Stimulated activated effector memory CD8-positive, alpha-beta T cell treated with anti-CD3 and anti-CD28 coated beads, Interleukin-12 subunit alpha, Interleukin-12 subunit beta, amount 100 ng/mL, for 72 hours (primary cell): Measurements from ENCODE around the gene RPL21.
"Not testable (repeated sequence)": the region's sequence is repeated elsewhere in the genome, so short reads cannot be mapped to it uniquely, and the experiment has no call there.

Source experiments
- ATAC-seq: fragments of 150-1000 bp; cut with Tn5 transposase; 2 replicates; pipeline ENCODE4 v1.10.0; 2021
- DNase-seq, 2 donors: peaks; one replicate each; pipeline ENCODE4 v3.0.0; 2021 to 2022; ENCODE audit warnings: low spot score in 2 of 2
- H3K27ac Mint-ChIP-seq: one replicate; pipeline ENCODE4 v1.8.0; 2022; ENCODE audit warnings: mild to moderate bottlenecking, mixed read lengths
- H3K36me3 Mint-ChIP-seq: one replicate; pipeline ENCODE4 v1.8.0; 2022; ENCODE audit warnings: mild to moderate bottlenecking, mixed read lengths
- H3K4me1 Mint-ChIP-seq: one replicate; pipeline ENCODE4 v1.8.0; 2022; ENCODE audit warnings: mixed read lengths
- H3K4me3 Mint-ChIP-seq: one replicate; pipeline ENCODE4 v1.8.0; 2022; ENCODE audit warnings: mild to moderate bottlenecking, mixed read lengths
- H3K9me3 Mint-ChIP-seq: one replicate; pipeline ENCODE4 v1.8.0; 2022; ENCODE audit warnings: mixed read lengths

The RPL21 gene

DNA sequence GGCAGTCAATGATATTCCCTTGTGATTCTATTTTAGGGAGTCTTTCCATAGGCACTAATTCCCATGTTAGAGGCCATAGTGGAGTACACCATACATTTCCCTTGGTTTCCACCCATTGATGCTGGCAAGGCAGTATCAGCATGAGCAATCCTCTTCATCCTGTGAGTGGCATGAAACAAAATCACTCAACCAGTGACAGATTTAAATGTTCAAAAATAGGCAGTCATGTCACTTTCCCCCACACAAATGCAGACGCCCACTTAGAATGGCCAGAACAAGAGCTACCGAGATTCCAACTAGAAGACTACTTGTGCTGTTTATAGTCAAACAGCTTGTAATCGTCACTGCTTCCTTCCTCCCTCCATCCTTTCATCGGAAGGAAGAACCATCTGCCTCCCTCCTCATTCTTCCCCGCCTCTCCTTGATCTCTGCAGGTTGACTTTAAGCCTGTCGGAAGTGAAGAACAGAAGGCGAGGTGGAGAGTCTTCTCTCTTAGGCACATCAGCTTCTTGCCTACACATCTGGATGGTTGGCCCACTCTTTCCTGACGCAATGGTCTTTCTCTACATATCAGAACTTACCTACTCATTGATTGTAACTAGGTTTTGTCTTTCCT, 41.8 kb downstream of the RPL21 start:
- Mint-ChIP-seq H3K27ac (no peak overlapping the region), H3K9me3 (no peaks in the 10 kb centered on the region), H3K4me3 (no peak overlapping the region), H3K4me1 (peaks cover 17% of the 10 kb centered on the region), H3K36me3 (no peaks in the 10 kb centered on the region)
- DNase-seq: no peak
- peak; percentile 51 for ATAC-seq

DNA sequence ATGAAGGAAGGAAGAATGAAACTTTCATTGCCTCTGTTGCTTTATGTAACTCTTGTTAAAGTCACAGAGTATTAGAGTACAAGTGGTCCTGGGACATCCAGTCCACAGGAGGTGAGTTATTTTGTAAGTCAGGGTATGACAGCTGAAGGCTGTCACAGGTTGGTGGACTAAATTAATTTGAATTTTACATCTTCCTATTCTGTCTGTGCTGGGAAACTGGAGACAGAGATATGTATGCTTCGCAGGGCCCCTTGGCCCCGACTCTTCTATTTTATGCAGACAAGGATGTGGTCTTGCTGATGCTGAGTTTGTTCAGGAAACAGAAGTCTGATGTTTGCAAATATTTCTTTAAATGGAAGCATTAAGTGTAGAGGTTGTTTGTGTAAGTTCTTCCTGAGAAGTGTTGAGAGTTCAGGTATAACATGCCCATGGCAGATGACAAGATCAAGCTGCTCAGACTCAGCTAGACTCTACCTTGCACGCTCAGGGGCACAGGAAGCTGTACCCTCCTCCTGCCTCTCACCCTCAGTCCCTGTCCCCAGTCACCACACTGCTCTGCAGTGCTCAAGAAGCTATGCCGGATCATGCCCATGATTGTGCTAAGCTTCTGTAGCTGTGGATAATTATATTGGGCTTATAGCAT, 42.6 kb downstream of the RPL21 start:
- Mint-ChIP-seq H3K27ac (no peak overlapping the region), H3K36me3 (no peaks in the 10 kb centered on the region), H3K9me3 (no peaks in the 10 kb centered on the region), H3K4me3 (no peak overlapping the region), H3K4me1 (peaks cover 17% of the 10 kb centered on the region)
- DNase-seq: no peak
- peak; percentile 57 for ATAC-seq

DNA sequence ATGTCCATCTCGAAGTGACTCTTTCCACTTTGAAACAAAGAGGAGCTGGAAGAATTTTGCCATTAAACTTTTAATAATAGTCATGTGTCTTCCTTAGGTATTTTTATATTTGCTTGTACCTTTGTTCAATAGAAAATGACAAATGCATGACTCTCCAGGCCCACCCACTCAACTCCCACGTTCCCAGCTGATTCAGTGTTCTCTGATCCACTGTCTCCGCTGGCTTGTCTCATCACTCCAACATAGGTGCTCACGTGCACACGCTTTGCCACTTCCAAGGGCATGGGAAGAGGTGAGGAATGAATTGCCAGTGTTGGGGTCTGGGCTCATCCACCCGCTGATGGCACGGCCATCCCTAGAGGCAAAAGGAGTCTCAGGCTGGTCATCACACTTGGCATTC, 43.7 kb downstream of the RPL21 start:
- no peaks in the 10 kb centered on the region for H3K9me3 Mint-ChIP-seq
- ATAC-seq: no peak
- peaks cover 17% of the 10 kb centered on the region for H3K4me1 Mint-ChIP-seq
- H3K4me3 Mint-ChIP-seq: no peak overlapping the region
- no peaks in the 10 kb centered on the region for H3K36me3 Mint-ChIP-seq
- no peak overlapping the region for H3K27ac Mint-ChIP-seq
- DNase-seq: no peak

DNA sequence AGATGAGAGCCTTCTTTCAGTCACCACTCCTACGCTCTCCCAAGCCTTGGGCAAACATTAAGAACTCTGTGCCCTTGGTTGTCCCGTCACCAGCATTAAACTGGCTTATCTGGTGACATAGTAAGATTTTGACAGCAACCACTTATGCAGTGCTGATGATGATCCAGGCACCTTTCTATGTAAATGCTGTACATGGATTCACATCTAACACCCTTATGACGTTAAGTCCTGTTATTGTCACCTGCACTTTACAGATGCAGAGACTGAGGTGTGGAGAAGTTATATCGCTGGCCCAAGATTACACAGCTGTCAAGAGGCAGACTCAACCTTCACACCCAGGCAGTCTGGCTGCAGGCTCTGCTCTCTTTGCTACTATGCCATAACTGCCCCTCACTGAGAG, 44.3 kb downstream of the RPL21 start:
- Mint-ChIP-seq H3K9me3 (no peaks in the 10 kb centered on the region), H3K36me3 (no peaks in the 10 kb centered on the region), H3K4me3 (no peak overlapping the region), H3K4me1 (peaks cover 17% of the 10 kb centered on the region), H3K27ac (no peak overlapping the region)
- ATAC-seq (no peak), DNase-seq (no peak)

DNA sequence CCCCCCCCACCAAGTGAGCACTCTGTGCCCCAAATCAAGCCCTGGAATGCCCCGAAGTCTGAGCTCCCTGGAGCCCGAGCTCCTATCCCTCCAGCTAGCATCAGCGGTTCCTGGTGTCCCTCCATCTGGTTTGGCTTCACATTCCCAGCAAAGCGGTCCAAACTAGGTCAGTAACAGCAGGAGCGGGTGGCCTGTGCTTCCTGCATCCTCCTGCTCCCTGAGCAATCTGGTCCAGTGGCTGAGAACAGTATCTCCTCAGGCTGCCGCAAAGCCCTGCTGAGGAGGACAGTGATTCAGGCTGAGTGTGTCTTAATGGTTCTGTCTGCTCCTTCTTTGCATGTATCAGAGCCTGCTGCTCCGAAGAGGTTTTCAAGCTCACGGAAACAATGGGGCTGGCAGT, 45.1 kb downstream of the RPL21 start:
- Mint-ChIP-seq H3K27ac (no peak overlapping the region), H3K9me3 (no peaks in the 10 kb centered on the region), H3K36me3 (no peaks in the 10 kb centered on the region), H3K4me3 (no peak overlapping the region), H3K4me1 (peaks cover 17% of the 10 kb centered on the region)
- no peak for ATAC-seq
- no peak for DNase-seq

DNA sequence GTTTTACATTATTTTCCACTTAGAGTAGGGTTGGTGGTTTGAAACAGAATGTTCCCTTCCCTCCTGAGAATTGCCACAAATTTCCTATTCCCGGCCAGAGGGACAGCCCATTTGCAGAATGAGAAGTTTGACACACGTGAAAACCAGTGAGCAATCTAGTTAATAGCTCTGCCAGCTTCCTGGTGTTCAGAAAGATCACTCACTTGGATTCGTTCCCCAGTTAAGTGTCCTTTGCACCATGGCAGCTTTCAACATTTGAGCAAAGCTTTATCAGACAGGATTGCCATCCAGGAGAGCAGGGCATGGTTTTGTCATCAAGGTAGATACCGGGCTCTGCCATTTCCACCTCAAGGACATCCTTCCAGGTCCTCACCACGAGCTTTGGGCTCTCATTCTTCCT, 47.5 kb downstream of the RPL21 start:
- H3K27ac Mint-ChIP-seq: no peak overlapping the region
- ATAC-seq (no peak), DNase-seq (no peak)
- H3K36me3 Mint-ChIP-seq: no peaks in the 10 kb centered on the region
- H3K4me3 Mint-ChIP-seq: no peak overlapping the region
- peaks cover 7% of the 10 kb centered on the region for H3K4me1 Mint-ChIP-seq
- no peaks in the 10 kb centered on the region for H3K9me3 Mint-ChIP-seq

DNA sequence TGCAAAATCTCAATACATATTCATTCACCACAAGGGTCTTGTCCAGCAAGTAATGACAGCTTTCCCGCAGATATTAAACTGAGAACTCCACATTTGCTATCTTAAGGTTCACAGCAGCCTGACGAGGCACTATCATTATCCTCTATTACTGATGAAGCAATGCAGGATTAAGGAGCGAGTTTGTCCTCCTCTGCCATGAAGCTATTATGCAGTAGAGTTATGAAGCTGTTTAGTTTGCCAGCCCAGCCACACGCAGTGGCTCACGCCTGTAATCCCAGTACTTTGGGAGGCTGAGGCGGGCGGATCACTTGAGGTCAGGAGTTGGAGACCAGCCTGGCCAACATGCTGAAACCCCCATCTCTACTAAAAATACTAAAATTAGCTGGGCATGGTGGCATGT, 49.0 kb downstream of the RPL21 start:
- not testable (repeated sequence) for H3K27ac Mint-ChIP-seq

DNA sequence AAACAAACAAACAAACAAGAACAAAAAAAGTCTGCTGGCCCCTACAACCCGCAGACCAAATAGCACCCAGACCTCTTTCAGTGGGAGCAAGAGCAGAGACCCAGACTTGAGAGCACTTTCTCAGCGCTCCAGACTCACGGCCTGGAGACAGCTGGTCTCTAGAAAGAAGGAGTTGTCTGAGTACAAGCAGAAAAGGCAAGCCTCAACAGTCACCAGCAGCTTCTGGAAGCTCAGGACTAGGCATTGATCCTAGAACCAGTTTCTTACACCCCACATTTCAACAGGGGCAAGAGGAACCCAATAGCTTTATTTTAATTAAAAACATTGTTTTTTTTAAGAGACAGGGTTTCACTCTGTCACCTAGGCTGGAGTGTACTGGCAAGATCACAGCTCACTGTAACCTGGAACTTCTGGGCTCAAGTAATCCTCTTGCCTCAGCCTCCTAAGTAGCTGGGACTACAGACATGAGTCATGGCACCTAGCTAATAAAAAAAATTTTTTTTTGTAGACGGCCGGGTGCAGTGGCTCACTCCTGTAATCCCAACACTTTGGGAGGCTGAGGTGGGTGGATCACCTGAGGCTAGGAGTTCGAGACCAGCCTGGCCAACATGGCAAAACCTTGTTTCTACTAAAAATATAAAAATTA, 49.7 kb downstream of the RPL21 start:
- no peak for ATAC-seq
- Mint-ChIP-seq H3K27ac (no peak overlapping the region), H3K9me3 (no peaks in the 10 kb centered on the region), H3K36me3 (no peaks in the 10 kb centered on the region), H3K4me1 (no peaks in the 10 kb centered on the region), H3K4me3 (no peak overlapping the region)
- DNase-seq: no peak

More for the DNA sequence above, 49.0 kb downstream of the RPL21 start:
- DNase-seq, H3K36me3 Mint-ChIP-seq, H3K4me1 Mint-ChIP-seq, H3K9me3 Mint-ChIP-seq, H3K4me3 Mint-ChIP-seq, ATAC-seq: not testable (repeated sequence)

DNA sequence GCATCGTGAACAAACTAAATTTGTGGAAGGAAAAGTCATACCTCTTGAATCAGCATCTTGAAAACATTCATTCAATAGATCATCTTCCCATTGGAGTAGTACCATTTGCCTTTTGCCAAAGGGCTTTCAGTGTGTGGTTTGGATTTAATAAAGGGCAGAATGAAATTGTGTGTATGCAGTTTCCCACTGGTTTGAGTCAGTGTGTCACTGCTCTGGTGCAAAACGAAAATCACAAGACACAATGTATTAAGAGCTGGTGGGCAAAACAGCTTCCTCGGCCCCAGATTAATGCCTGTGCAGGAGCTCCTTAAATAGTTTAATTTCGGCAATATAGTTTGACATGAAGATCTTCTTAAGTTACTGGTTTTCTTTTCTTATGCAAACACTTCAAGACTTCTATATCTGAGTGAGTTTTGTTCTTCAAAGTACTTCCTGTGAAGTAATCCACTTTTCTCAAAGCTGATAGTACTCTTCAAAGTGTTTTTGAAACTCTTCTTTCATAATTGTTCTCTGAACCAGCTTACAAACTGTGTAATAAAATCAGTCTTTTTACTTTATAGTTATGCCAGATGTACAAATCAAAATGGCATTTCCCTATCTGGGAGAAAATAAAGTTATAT, 51.4 kb downstream of the RPL21 start:
- H3K36me3 Mint-ChIP-seq: no peaks in the 10 kb centered on the region
- no peak for ATAC-seq
- H3K4me3 Mint-ChIP-seq: no peak overlapping the region
- no peak for DNase-seq
- H3K27ac Mint-ChIP-seq: no peak overlapping the region
- H3K4me1 Mint-ChIP-seq: no peaks in the 10 kb centered on the region
- no peaks in the 10 kb centered on the region for H3K9me3 Mint-ChIP-seq

DNA sequence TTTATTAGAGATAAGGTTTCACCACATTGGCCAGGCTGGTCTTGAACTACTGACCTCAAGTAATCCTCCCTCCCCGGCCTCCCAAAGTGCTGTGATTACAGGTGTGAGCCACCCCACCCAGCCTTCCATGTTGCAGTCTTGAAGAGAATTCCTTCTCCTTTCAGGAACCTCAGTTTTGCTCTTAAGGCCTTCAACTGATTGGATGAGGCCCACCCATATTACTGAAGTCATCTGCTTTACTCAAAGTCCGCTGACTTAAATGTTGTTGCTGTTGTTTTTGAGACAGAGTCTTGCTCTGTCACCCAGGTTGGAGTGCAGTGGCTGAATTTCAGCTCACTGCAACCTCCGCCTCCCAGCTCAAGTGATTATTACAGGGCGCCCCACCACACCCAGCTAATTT, 52.7 kb downstream of the RPL21 start:
- no peak overlapping the region for H3K4me3 Mint-ChIP-seq
- H3K36me3 Mint-ChIP-seq: no peaks in the 10 kb centered on the region
- no peaks in the 10 kb centered on the region for H3K4me1 Mint-ChIP-seq
- DNase-seq: no peak
- H3K9me3 Mint-ChIP-seq: no peaks in the 10 kb centered on the region
- H3K27ac Mint-ChIP-seq: no peak overlapping the region
- no peak for ATAC-seq

DNA sequence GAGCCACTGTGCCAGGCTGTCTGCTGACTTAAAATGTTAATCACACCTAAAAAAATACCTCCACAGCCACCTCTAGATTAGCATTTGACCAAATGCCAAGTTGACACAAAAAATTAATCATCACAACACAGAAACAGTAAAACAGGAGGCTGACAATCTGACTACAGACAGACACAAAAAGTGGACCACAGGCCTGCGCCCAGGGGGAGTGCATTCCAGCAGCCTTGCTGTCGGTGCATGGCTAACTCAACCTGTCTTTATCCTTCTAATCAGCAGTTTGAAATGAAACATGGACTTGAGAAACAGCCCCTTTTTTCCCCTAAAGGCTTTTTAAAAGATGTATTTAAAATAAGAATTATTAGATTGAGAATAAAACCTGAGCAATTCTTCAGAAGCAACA, 53.3 kb downstream of the RPL21 start:
- no peak for DNase-seq
- no peak for ATAC-seq
- Mint-ChIP-seq H3K4me1 (no peaks in the 10 kb centered on the region), H3K27ac (no peak overlapping the region), H3K36me3 (no peaks in the 10 kb centered on the region), H3K4me3 (no peak overlapping the region), H3K9me3 (no peaks in the 10 kb centered on the region)
